ENCODE measurements around the gene SREK1. TPM values are rescaled to one million over a fixed set of nuclear protein-coding genes. Genes with fewer than 3 reads are reported as not detected.

SREK1 gene
- total RNA-seq, 2 donors from 2014 or later, result 65.2 to 67.5 TPM

DNA sequence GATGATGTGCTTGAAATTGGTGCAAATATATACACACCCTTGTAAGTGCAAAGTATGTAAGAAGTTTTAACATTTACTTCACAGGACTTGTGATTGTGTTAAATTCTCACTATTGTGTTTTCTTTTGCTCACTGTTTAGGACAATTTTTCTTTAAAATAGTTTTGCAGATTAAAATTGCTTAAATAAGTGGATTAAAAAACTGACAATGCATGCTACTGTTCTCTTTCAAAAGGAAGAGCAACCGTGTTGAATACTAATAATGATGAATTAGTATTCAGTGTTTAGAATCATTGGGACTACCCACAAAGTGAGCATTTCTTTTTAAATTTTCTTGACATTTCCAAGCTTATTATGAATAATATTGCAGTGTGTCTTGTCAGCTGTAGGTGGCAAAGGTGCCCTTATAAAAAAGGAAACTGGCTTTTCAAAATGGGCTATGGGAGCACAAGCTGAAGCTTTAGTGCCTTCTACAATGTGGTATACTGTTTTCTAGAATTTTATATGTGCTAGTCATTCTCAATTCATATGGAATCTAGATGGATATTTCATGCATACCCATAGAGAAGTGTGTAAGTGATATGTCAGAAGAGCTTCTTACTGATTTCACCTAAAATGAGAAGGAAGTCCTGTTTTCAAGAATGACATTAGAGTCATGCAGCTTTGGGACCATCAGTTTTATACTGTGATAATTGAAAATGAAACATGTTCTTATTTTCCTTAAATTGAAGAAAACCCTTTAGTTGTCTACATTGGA, 35.4 kb downstream of the SREK1 start:
- Histone ChIP-seq H3K27me3 (replicated peaks; ENCODE audit: insufficient read depth) (no peaks in the 10 kb centered on the region), H3K4me1 (replicated peaks) (no peaks in the 10 kb centered on the region), H3K27ac (no peak overlapping the region), H3K36me3 (no peaks in the 10 kb centered on the region), H3K9me3 (no peaks in the 10 kb centered on the region), H3K4me3 (no peak overlapping the region)
- WGBS, result 88% methylated on average over 1 of the region's 1 CpG
- intact Hi-C loops (cut with DNase I), result loop anchor here (10.0 kb wide), 1 partner anchor 585 kb away; no protein-coding TSS in a partner anchor
- no peak for TF ChIP-seq POLR2A (IDR thresholded peaks at IDR 0.05)
- TF ChIP-seq, protein P1, sequence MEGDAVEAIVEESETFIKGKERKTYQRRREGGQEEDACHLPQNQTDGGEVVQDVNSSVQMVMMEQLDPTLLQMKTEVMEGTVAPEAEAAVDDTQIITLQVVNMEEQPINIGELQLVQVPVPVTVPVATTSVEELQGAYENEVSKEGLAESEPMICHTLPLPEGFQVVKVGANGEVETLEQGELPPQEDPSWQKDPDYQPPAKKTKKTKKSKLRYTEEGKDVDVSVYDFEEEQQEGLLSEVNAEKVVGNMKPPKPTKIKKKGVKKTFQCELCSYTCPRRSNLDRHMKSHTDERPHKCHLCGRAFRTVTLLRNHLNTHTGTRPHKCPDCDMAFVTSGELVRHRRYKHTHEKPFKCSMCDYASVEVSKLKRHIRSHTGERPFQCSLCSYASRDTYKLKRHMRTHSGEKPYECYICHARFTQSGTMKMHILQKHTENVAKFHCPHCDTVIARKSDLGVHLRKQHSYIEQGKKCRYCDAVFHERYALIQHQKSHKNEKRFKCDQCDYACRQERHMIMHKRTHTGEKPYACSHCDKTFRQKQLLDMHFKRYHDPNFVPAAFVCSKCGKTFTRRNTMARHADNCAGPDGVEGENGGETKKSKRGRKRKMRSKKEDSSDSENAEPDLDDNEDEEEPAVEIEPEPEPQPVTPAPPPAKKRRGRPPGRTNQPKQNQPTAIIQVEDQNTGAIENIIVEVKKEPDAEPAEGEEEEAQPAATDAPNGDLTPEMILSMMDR (IDR thresholded peaks at IDR 0.05), result no peak
- TF ChIP-seq POLR2AphosphoS5 (IDR thresholded peaks at IDR 0.05), result no peak
- DNase-seq (ENCODE audit: low spot score), result no peak

DNA sequence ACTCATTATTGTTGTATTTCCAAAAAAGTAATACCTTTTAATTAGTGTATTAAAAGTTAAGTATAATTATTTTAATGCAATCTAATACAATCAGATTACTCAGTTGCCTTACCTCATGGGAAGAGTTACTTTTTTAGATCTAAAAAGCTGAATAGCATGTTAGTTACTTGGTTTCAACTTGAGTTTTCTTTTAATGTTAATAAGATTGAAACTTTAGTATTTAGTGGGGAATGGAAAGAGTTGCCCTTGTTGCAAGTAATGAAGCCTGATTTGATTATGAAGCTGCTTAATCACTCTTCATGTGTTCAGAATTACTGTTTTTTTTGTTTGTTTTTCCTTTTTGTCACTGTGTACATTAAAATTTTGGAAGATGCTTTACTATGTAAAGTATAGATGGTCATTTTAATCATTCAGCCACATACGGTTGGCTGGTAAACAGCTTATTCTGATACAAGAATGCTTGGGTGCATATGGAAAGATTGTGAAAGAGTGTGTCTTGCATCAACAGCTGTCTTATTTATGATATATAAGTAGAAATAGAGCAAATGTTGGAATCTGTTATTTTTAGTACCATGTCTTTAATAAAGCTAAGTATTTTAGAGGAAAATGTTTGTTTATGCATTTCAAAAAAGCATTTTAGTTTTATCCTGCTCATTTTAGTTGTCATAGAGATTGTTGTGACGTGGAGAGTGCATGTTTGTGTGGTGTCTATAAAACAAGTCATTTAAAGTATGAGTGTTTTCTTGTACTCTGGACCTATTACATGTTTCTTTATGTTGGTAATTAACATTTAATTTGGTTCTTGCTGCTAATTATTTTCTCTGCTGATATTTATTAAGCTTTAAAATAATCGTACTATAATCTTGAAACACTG, 36.4 kb downstream of the SREK1 start:
- WGBS, result 90% methylated on average over 3 of the region's 3 CpGs
- Histone ChIP-seq H3K9me3 (no peaks in the 10 kb centered on the region), H3K4me3 (no peak overlapping the region), H3K4me1 (replicated peaks) (no peaks in the 10 kb centered on the region), H3K36me3 (no peaks in the 10 kb centered on the region), H3K27me3 (replicated peaks; ENCODE audit: insufficient read depth) (no peaks in the 10 kb centered on the region), H3K27ac (no peak overlapping the region)
- no peak for DNase-seq (ENCODE audit: low spot score)
- intact Hi-C loops (cut with DNase I), result no loop called here
- TF ChIP-seq, protein P1 (IDR thresholded peaks at IDR 0.05), result no peak
- TF ChIP-seq POLR2AphosphoS5 (IDR thresholded peaks at IDR 0.05), result no peak
- TF ChIP-seq POLR2A (IDR thresholded peaks at IDR 0.05), result no peak

DNA sequence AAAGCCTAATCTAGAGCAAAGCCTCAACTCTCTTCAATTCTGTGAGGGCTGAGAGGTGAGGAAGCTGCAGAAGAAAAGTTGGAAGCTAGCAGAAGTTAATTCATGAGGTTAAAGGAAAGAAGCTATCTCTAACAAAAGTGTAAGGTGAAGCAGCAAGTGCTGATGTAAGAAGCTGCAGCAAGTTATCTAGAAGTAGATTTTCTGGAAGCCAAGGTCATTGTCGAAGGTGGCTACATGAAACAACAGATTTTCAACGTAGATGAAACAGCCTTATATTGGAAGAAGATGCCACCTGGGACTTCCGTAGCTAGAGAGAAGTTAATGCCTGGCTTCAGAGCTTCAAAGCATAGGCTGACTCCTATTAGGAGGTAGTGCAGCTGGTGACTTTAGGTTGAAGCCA, 42.0 kb downstream of the SREK1 start:
- no peak for DNase-seq (ENCODE audit: low spot score)
- 86% methylated on average over 3 of the region's 3 CpGs for WGBS

DNA sequence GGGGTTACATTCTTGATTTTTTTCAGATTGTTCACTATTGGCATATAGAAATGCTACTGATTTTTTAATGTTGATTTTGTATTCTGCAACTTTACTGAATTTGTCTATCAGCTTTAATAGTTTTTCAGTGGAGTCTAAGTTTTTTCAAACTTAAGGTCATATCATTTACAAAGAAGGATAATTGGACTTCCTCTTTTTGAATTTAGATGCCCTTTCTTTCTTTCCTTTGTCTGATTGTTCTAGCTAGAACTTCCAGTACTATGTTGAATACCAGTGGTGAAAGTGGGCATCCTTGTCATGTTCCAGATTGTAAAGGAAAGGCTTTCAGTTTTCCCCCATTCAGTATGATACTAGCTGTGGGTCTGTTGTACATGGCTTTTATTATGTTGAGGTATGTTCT, 49.3 kb downstream of the SREK1 start:
- TF ChIP-seq, protein P1 (IDR thresholded peaks at IDR 0.05), result no peak
- TF ChIP-seq POLR2A (IDR thresholded peaks at IDR 0.05) (no peak), POLR2AphosphoS5 (IDR thresholded peaks at IDR 0.05) (no peak)
- Histone ChIP-seq H3K4me1 (replicated peaks) (no peaks in the 10 kb centered on the region), H3K4me3 (no peak overlapping the region), H3K27me3 (replicated peaks; ENCODE audit: insufficient read depth) (no peaks in the 10 kb centered on the region), H3K36me3 (no peaks in the 10 kb centered on the region), H3K27ac (no peak overlapping the region), H3K9me3 (no peaks in the 10 kb centered on the region)
- DNase-seq (ENCODE audit: low spot score), result no peak
- intact Hi-C loops (cut with DNase I), result no loop called here

More for the DNA sequence above, 42.0 kb downstream of the SREK1 start:
- intact Hi-C loops (cut with DNase I), result no loop called here
- TF ChIP-seq POLR2AphosphoS5 (IDR thresholded peaks at IDR 0.05) (no peak), POLR2A (IDR thresholded peaks at IDR 0.05) (no peak)
- TF ChIP-seq, protein P1 (IDR thresholded peaks at IDR 0.05), result no peak
- Histone ChIP-seq H3K27me3 (replicated peaks; ENCODE audit: insufficient read depth) (no peaks in the 10 kb centered on the region), H3K27ac (no peak overlapping the region), H3K4me3 (no peak overlapping the region), H3K36me3 (no peaks in the 10 kb centered on the region), H3K4me1 (replicated peaks) (no peaks in the 10 kb centered on the region), H3K9me3 (no peaks in the 10 kb centered on the region)

Measured in prostate gland (tissue), 2 donors.